ENCODE data around the gene KCNMA1. TPM values are rescaled to one million over a fixed set of nuclear protein-coding genes. Genes with fewer than 3 reads are reported as not detected.

KCNMA1 gene
- total RNA-seq, 3 donors from 2014 or later (not counting 1 experiment from before 2014, with no cell fraction given) = 0.40 to 1.8 (median 0.63) TPM

DNA sequence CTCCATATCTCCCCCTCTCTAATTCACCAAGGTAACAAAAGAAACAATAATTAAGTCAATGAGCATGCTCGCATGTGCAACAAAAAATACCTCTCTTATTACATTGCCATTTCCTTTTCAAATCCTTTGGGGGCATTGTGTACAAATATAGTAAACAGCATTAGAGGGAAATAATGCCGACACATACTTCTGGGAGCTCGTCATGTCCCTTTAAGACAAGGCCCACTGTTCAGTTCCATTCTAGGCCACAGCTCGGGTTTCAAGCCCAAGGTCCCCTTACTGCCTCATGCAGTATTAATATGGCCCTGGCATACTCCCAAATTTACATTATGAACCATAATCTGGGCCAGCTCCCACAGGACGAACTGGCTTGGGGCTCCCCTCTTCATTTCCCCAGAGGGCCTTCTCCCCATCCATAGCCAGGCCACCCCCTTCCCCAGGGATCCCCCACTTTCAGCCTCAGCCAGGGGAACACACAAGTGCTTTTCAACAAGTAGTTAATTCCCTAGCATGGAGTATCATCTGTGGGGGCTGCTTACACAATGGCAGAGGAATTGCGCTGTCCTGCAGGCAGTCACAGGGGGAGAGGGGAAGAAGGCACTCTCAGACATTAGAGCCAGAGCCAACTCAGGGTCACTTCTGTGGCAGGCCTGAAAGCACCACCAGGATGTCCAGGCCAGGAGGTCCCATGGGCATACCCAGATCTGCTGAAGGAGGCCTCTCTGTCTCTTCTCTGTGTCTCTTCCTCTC lies 110.6 kb downstream of the KCNMA1 start:
- Mint-ChIP-seq H3K4me1 (no peaks in the 10 kb centered on the region), H3K4me3 (no peak overlapping the region), H3K27me3 (ENCODE audit: low read depth in 2 of 2) (peaks cover 9 to 21% of the 10 kb centered on the region in 2 donors), H3K36me3 (no peaks in the 10 kb centered on the region), H3K9me3 (no peaks in the 10 kb centered on the region), H3K27ac (no peak overlapping the region)
- Histone ChIP-seq H3K27me3 (ENCODE audit: control insufficient read depth, insufficient read depth, low read length) (no peaks in the 10 kb centered on the region), H3K4me1 (ENCODE audit: control insufficient read depth, insufficient read depth, low read length) (no peaks in the 10 kb centered on the region), H3K9me3 (ENCODE audit: control insufficient read depth, insufficient read depth, low read length) (no peaks in the 10 kb centered on the region), H3K4me3 (ENCODE audit: low read length) (no peak overlapping the region), H3K27ac (ENCODE audit: low read length) (no peak overlapping the region), H3K36me3 (ENCODE audit: control insufficient read depth, insufficient read depth, low read length) (no peaks in the 10 kb centered on the region)
- intact Hi-C loops (cut with micrococcal nuclease) = no loop called here
- no peak for TF ChIP-seq CTCF (IDR thresholded peaks at IDR 0.05)
- no peak for DNase-seq
- no peak for ATAC-seq
- WGBS (ENCODE audit: insufficient coverage) = 88% methylated on average over 6 of the region's 6 CpGs

GRCh38 chr10:77524281-77524711 lies 113.3 kb downstream of the KCNMA1 start:
- Histone ChIP-seq H3K36me3 (ENCODE audit: control insufficient read depth, insufficient read depth, low read length) (no peaks in the 10 kb centered on the region), H3K9me3 (ENCODE audit: control insufficient read depth, insufficient read depth, low read length) (peaks cover 4% of the 10 kb centered on the region), H3K27me3 (ENCODE audit: control insufficient read depth, insufficient read depth, low read length) (no peaks in the 10 kb centered on the region), H3K27ac (ENCODE audit: low read length) (no peak overlapping the region), H3K4me1 (ENCODE audit: control insufficient read depth, insufficient read depth, low read length) (no peaks in the 10 kb centered on the region), H3K4me3 (ENCODE audit: low read length) (no peak overlapping the region)
- WGBS (ENCODE audit: insufficient coverage) = 62% methylated on average over 3 of the region's 6 CpGs
- DNase-seq = no peak
- Mint-ChIP-seq H3K4me3 (no peak overlapping the region), H3K27ac (no peak overlapping the region), H3K9me3 (peaks cover 0 to 4% of the 10 kb centered on the region in 2 donors), H3K36me3 (no peaks in the 10 kb centered on the region), H3K27me3 (ENCODE audit: low read depth in 2 of 2) (peaks cover 7 to 14% of the 10 kb centered on the region in 2 donors), H3K4me1 (peaks cover 0 to 5% of the 10 kb centered on the region in 2 donors)
- ATAC-seq = no peak
- no peak for TF ChIP-seq CTCF (IDR thresholded peaks at IDR 0.05)
- intact Hi-C loops (cut with micrococcal nuclease) = no loop called here

DNA sequence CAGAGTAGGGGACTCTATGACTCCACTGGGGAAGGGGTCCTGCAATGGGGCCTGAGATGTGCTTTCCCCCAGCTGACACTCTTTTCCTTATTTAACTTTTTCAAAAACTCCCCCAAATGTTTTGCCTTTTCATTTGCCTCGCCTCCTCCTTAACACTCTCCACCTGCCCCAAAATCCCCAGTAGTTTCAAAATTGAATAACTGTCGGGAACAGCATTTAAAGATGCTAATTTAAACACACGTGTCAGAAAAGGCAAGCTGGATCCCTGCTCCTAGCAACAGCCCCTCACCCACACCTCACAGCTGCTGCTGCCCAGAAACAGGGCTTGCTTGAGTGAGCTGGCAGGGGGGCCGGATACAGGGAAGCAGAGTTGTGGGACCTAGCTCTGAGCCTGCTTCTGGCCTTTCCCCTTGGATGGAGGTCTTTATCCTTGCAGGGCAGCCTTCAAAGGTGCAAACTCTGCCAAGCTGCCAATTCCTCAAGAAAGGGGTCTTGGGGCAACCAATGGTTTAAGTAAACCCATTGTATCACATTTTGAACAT lies 115.3 kb downstream of the KCNMA1 start:
- Mint-ChIP-seq H3K27me3 (ENCODE audit: low read depth in 2 of 2) (peaks cover 7 to 14% of the 10 kb centered on the region in 2 donors), H3K36me3 (no peaks in the 10 kb centered on the region), H3K4me1 (peaks cover 0 to 5% of the 10 kb centered on the region in 2 donors), H3K4me3 (no peak overlapping the region), H3K9me3 (peaks cover 0 to 4% of the 10 kb centered on the region in 2 donors), H3K27ac (no peak overlapping the region)
- H3K36me3 ChIP-seq (ENCODE audit: control insufficient read depth, insufficient read depth, low read length) = no peaks in the 10 kb centered on the region
- no peak overlapping the region for H3K27ac ChIP-seq (ENCODE audit: low read length)
- H3K4me1 ChIP-seq (ENCODE audit: control insufficient read depth, insufficient read depth, low read length) = no peaks in the 10 kb centered on the region
- 79% methylated on average over 4 of the region's 4 CpGs for WGBS (ENCODE audit: insufficient coverage)
- no peak for TF ChIP-seq CTCF (IDR thresholded peaks at IDR 0.05)
- ATAC-seq (no peak), DNase-seq (no peak)
- intact Hi-C loops (cut with micrococcal nuclease) = no loop called here
- H3K27me3 ChIP-seq (ENCODE audit: control insufficient read depth, insufficient read depth, low read length) = no peaks in the 10 kb centered on the region
- H3K4me3 ChIP-seq (ENCODE audit: low read length) = no peak overlapping the region
- peaks cover 4% of the 10 kb centered on the region for H3K9me3 ChIP-seq (ENCODE audit: control insufficient read depth, insufficient read depth, low read length)
